ENCODE measurements around the gene HPN.

The HPN gene

DNA sequence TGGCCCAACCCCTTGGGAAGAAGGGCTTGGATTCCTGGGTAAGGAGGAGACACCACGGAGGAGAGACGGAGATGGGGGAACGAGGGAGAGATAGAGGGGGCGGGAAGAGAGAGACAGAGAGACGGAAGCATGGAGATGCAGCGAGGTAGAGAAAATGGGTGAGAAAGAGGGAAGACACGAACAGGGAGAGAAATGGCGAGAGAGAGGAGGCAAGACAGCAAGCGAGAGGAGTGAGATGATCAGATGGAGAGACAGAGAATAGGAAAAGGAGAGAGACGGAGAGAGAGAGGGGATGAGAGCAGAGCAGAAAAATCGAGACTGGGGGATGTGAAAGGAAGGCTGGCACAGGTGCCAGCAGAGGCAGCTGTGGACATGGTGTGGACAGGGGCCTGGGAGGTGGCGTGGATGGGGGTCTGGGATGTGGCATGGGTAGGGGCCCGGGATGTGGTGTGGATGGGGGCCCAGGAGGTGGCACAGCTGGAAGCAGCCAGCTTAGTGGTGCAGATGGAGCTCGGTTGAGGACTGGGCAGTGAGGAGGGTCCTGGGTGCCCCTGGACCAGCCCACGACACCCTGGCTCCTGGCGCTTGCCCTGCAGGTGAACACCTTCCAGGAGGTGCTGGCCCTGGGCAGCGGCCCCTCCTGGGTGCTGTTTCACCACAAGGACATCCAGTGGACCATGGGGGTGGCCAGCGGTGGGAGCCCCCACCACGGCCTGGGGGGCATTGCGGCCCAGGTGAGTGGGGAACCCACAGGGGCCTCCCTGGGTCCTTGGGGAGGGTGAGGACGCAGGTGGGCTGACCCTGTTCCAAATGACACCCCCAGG, 33.9 kb downstream of the HPN start:
- H3K4me3 ChIP-seq (ENCODE audit: low read length) = no peak overlapping the region
- DNase-seq (ENCODE audit: low read depth) = no peak
- TF ChIP-seq, protein P1, sequence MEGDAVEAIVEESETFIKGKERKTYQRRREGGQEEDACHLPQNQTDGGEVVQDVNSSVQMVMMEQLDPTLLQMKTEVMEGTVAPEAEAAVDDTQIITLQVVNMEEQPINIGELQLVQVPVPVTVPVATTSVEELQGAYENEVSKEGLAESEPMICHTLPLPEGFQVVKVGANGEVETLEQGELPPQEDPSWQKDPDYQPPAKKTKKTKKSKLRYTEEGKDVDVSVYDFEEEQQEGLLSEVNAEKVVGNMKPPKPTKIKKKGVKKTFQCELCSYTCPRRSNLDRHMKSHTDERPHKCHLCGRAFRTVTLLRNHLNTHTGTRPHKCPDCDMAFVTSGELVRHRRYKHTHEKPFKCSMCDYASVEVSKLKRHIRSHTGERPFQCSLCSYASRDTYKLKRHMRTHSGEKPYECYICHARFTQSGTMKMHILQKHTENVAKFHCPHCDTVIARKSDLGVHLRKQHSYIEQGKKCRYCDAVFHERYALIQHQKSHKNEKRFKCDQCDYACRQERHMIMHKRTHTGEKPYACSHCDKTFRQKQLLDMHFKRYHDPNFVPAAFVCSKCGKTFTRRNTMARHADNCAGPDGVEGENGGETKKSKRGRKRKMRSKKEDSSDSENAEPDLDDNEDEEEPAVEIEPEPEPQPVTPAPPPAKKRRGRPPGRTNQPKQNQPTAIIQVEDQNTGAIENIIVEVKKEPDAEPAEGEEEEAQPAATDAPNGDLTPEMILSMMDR (IDR thresholded peaks at IDR 0.05; ENCODE audit: insufficient read depth, low read depth, low read length, missing control alignments) = no peak

DNA sequence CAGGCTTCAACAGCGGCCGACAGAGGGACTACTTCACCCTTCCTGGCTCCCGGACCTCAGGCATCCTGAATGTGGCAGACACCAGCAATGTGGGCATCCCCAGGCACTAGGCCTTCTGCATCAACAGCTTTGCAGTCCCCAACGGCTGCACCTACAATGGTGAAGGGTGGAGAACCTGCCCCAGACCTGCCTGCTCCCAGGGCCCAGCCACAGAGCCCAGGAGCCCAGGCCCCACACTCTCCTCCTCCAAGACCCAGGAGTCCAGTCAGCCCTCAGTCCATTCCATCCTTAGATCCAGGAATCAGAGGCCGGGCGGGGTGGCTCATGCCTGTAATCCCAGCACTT, 34.5 kb downstream of the HPN start:
- TF ChIP-seq, protein P1 (IDR thresholded peaks at IDR 0.05; ENCODE audit: insufficient read depth, low read depth, low read length, missing control alignments) = no peak
- no peak for DNase-seq (ENCODE audit: low read depth)
- no peak overlapping the region for H3K4me3 ChIP-seq (ENCODE audit: low read length)

DNA sequence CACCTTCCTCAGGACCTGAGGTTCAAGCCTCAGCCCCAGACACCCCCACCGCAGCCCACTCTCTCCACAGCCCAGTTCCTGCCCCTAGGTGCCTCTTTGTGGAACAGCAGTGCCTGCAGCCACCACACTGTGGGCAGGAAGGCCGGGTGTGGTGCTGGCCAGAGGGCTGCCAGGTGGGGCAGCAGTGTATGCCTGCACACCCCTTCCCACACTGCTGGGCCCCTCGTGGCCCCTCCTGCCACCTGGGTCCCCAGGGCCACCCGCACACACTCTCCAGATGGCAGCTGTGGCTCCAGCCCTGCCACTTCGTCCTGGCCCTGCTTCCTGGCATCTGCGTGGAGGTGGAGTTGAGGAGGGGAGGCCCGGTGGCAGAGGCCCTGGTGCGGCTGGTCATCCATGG, 35.1 kb downstream of the HPN start:
- no peak for DNase-seq (ENCODE audit: low read depth)
- H3K4me3 ChIP-seq (ENCODE audit: low read length) = no peak overlapping the region
- TF ChIP-seq, protein P1 (IDR thresholded peaks at IDR 0.05; ENCODE audit: insufficient read depth, low read depth, low read length, missing control alignments) = no peak

DNA sequence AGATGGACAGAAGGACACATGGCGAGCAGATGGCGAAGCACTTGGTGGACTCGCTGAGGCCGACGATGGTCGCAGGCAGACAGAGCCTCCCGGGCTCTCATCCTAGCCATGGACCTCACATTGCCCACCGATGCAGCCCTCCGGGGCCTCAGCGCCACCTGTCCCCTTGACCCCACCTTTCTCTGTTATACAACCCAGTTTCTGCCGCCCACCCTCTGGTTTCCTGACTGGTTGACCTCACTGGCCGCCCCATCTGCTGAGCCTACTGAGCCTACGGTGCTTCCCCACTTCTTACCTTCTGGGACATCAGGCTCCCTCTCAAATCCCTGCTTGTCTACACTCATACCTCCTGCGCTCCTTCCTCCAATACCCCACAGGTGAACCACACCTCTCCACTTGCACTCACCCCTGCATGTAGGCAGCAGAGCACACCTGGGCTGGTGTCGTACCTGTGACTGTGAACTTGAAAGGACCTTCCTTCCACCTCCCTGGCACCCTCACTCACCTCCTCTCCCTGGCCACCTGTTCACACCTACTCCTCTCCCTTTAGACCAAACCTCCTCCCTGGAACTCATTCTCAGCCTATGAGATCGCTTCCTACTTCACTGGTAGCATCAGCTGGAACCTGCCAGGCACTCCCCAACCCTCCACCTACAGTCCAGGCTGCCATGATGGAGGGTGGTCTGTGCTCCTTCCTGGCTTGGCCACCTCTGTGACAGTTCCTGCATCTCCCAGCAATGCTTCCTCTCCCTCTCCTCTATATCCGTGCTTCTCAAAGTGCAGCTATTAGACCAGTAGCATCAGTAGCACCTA, 36.1 kb downstream of the HPN start:
- no peak for DNase-seq (ENCODE audit: low read depth)
- no peak overlapping the region for H3K4me3 ChIP-seq (ENCODE audit: low read length)
- TF ChIP-seq, protein P1 (IDR thresholded peaks at IDR 0.05; ENCODE audit: insufficient read depth, low read depth, low read length, missing control alignments) = no peak

DNA sequence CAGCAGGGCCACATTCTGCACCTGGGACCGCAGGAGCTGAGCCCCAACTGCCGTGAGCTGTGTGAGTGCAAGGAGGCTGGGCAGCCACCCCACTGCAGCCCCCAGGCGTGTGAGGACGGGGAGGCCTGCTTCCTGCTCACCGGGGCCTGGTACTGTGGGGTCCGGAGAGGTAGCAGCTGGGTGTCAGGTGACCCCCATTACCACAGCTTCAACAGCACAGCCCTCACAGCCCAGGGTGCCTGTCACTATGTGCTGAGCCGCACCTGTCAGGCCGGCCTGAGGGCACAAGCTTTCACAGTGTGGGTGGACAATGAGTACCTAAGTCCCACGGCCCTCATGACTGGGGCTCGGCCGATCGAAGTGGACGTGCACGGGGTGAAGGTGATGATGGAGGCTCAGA, 38.3 kb downstream of the HPN start:
- TF ChIP-seq, protein P1 (IDR thresholded peaks at IDR 0.05; ENCODE audit: insufficient read depth, low read depth, low read length, missing control alignments) = no peak
- H3K4me3 ChIP-seq (ENCODE audit: low read length) = no peak overlapping the region
- DNase-seq (ENCODE audit: low read depth) = no peak

DNA sequence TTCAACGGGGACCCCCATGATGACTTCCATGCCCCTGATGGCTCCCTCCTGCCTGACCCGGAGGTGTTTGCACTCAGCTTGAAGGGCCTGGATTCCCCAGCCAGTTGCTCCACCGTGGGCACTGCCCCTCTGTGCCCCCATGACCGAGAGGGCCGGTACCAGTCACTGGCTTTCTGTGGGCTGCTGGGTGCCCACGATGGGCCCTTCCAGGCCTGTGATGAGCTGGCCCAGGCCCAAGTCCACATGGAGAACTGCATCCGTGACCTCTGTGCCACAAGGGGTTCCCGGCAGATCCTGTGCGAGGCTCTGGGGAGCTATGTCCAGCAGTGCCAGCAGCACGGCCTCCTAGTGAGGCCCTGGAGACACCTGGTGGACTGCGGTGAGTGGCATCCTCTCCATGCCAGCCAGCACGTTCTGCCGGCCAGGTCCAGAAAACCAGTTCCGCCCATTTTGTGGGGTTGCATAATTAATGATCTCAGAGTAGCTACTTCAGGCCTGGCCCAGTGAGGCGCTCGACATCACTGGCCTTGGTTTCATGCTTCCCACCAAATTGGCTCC, 39.2 kb downstream of the HPN start:
- TF ChIP-seq, protein P1 (IDR thresholded peaks at IDR 0.05; ENCODE audit: insufficient read depth, low read depth, low read length, missing control alignments) = no peak
- H3K4me3 ChIP-seq (ENCODE audit: low read length) = no peak overlapping the region
- no peak for DNase-seq (ENCODE audit: low read depth)

Data from epithelial cell of esophagus (primary cell).